ENCODE data around the gene LGR5. TPM values are rescaled to one million over a fixed set of nuclear protein-coding genes. Genes with fewer than 3 reads are reported as not detected.

The LGR5 gene
- total RNA-seq, 2 experiments from 2014 or later: not detected

DNA sequence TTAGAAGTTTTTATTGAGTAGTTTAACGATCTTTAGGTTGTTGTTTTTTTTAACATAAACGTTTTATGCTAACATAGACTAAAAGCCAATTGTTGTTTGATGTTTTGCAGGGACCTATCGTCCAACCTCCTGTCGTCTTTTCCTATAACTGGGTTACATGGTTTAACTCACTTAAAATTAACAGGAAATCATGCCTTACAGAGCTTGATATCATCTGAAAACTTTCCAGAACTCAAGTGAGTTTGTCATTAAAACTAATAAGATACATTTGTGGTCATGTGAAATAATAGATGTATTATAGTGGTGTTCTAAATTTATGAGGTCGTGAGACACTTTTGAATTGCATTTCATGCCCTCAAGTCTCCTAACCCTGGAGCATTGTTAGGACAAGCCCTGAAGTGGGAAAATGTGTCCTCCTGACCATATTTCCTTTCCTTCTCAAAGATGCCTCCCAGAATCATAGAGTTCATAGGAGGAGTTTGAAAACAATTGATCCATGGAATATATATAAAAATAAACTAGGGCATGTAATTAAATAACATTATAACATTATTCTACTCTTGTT, 139.2 kb downstream of the LGR5 start:
- ChIA-PET POLR2A (no interaction called here), CTCF (no interaction called here)
- no peak for DNase-seq
- no peaks in the 10 kb centered on the region for H3K36me3 ChIP-seq (ENCODE audit: insufficient read depth, low read length)
- Mint-ChIP-seq H3K9me3 (no peaks in the 10 kb centered on the region), H3K36me3 (ENCODE audit: low read depth) (no peaks in the 10 kb centered on the region), H3K4me3 (no peak overlapping the region), H3K4me1 (ENCODE audit: low read depth) (no peaks in the 10 kb centered on the region), H3K27me3 (no peaks in the 10 kb centered on the region), H3K27ac (no peak overlapping the region)
- TF ChIP-seq, protein P1, sequence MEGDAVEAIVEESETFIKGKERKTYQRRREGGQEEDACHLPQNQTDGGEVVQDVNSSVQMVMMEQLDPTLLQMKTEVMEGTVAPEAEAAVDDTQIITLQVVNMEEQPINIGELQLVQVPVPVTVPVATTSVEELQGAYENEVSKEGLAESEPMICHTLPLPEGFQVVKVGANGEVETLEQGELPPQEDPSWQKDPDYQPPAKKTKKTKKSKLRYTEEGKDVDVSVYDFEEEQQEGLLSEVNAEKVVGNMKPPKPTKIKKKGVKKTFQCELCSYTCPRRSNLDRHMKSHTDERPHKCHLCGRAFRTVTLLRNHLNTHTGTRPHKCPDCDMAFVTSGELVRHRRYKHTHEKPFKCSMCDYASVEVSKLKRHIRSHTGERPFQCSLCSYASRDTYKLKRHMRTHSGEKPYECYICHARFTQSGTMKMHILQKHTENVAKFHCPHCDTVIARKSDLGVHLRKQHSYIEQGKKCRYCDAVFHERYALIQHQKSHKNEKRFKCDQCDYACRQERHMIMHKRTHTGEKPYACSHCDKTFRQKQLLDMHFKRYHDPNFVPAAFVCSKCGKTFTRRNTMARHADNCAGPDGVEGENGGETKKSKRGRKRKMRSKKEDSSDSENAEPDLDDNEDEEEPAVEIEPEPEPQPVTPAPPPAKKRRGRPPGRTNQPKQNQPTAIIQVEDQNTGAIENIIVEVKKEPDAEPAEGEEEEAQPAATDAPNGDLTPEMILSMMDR (IDR thresholded peaks at IDR 0.05): no peak
- H3K27me3 ChIP-seq (ENCODE audit: control insufficient read depth in 1 of 2, insufficient read depth in 2 of 2, low read length in 2 of 2): no peaks in the 10 kb centered on the region
- ATAC-seq (ENCODE audit: poor library complexity): no peak
- intact Hi-C loops (cut with DNase I, micrococcal nuclease): no loop called here
- no peak overlapping the region for H3K4me3 ChIP-seq (ENCODE audit: low read length)
- no peak overlapping the region for H3K27ac ChIP-seq (ENCODE audit: low read depth in 1 of 2, low read length in 2 of 2)
- no peaks in the 10 kb centered on the region for H3K4me1 ChIP-seq (ENCODE audit: insufficient read depth, low read length)
- H3K9me3 ChIP-seq (ENCODE audit: control insufficient read depth in 1 of 2, insufficient read depth in 1 of 2, low read length in 2 of 2): no peaks in the 10 kb centered on the region

DNA sequence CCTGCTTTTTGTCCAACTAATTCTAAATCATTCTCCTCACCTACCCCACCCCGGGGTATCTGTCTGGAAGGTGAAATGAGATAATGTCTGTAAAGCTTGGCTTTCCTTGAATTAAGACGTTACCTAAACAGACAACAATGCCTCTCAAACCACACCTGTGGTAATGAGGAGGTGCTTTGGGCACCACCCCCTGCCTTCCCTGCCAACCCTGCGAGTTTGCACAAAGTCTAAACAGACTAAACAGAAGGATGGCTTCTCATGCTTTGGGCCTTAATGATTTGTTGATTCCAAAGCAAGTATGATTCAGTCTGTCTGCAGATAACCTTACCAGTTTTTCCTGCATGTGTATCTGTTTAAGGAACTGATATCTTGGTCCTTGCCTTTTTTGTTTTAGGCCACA, 141.6 kb downstream of the LGR5 start:
- intact Hi-C loops (cut with DNase I, micrococcal nuclease): no loop called here
- Histone ChIP-seq H3K4me3 (ENCODE audit: low read length) (no peak overlapping the region), H3K36me3 (ENCODE audit: insufficient read depth, low read length) (no peaks in the 10 kb centered on the region), H3K4me1 (ENCODE audit: insufficient read depth, low read length) (no peaks in the 10 kb centered on the region), H3K27ac (ENCODE audit: low read depth in 1 of 2, low read length in 2 of 2) (no peak overlapping the region), H3K9me3 (ENCODE audit: control insufficient read depth in 1 of 2, insufficient read depth in 1 of 2, low read length in 2 of 2) (no peaks in the 10 kb centered on the region), H3K27me3 (ENCODE audit: control insufficient read depth in 1 of 2, insufficient read depth in 2 of 2, low read length in 2 of 2) (no peaks in the 10 kb centered on the region)
- POLR2A ChIA-PET: no interaction called here
- H3K4me1 Mint-ChIP-seq (ENCODE audit: low read depth): no peaks in the 10 kb centered on the region
- no peaks in the 10 kb centered on the region for H3K9me3 Mint-ChIP-seq
- CTCF ChIA-PET: no interaction called here
- ATAC-seq (ENCODE audit: poor library complexity) (peak; percentile 34), DNase-seq (no peak)
- TF ChIP-seq, protein P1 (IDR thresholded peaks at IDR 0.05): no peak
- no peak overlapping the region for H3K4me3 Mint-ChIP-seq
- H3K27me3 Mint-ChIP-seq: peaks cover 10% of the 10 kb centered on the region
- H3K36me3 Mint-ChIP-seq (ENCODE audit: low read depth): no peaks in the 10 kb centered on the region
- no peak overlapping the region for H3K27ac Mint-ChIP-seq

DNA sequence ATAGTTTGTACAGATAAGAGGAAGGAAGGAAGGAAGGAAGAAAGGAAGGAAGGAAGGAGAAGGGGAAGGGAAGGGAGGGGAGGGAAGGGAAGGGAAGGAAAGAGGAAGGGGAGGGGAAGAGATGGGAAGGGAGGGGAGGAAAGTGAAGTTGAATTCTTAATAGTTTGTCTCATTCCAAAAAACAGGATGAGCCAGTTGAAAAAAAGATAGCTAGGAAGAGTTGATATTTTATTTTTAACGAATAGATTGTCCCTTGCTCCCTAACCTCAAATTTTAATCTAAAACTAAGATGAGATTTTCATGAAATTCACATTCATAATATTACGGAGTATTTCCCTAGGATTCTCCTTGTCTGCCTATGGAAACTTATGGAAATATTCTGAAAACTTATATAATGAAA, 143.3 kb downstream of the LGR5 start:
- Mint-ChIP-seq H3K9me3 (no peaks in the 10 kb centered on the region), H3K4me1 (ENCODE audit: low read depth) (no peaks in the 10 kb centered on the region), H3K36me3 (ENCODE audit: low read depth) (no peaks in the 10 kb centered on the region), H3K4me3 (no peak overlapping the region), H3K27me3 (peaks cover 17% of the 10 kb centered on the region), H3K27ac (no peak overlapping the region)
- Histone ChIP-seq H3K27me3 (ENCODE audit: control insufficient read depth in 1 of 2, insufficient read depth in 2 of 2, low read length in 2 of 2) (no peaks in the 10 kb centered on the region), H3K4me3 (ENCODE audit: low read length) (no peak overlapping the region), H3K4me1 (ENCODE audit: insufficient read depth, low read length) (no peaks in the 10 kb centered on the region), H3K27ac (ENCODE audit: low read depth in 1 of 2, low read length in 2 of 2) (no peak overlapping the region), H3K36me3 (ENCODE audit: insufficient read depth, low read length) (no peaks in the 10 kb centered on the region), H3K9me3 (ENCODE audit: control insufficient read depth in 1 of 2, insufficient read depth in 1 of 2, low read length in 2 of 2) (no peaks in the 10 kb centered on the region)
- POLR2A ChIA-PET: no interaction called here
- no peak for DNase-seq
- intact Hi-C loops (cut with DNase I, micrococcal nuclease): no loop called here
- ATAC-seq (ENCODE audit: poor library complexity): no peak
- CTCF ChIA-PET: no interaction called here
- TF ChIP-seq, protein P1 (IDR thresholded peaks at IDR 0.05): no peak

Data from CD4-positive, alpha-beta T cell (primary cell).